ENCODE data around the gene OR2V1.
"Not testable (repeated sequence)": the region's sequence is repeated elsewhere in the genome, so short reads cannot be mapped to it uniquely, and the experiment has no call there.

The OR2V1 gene

DNA sequence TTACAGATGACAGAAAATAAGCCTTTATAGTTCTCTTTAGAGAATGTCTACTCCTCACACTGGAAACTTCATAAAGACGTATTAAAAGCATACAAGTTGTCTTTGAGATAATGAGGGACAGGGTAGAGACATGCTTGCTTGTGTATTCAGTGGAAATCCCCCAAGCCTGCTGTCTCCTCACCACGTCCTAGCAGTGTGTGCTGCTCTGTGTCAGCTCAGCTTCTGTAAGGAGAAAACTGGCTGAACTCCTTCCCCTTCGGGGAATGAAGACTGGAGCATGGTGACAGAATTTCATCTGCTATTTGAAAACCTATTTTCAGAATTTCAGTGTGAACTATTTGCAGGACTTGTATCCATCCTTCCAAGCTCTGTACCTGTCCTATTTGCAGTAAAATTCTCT lies 25.8 kb upstream of the OR2V1 start:
- TF ChIP-seq, protein P1, sequence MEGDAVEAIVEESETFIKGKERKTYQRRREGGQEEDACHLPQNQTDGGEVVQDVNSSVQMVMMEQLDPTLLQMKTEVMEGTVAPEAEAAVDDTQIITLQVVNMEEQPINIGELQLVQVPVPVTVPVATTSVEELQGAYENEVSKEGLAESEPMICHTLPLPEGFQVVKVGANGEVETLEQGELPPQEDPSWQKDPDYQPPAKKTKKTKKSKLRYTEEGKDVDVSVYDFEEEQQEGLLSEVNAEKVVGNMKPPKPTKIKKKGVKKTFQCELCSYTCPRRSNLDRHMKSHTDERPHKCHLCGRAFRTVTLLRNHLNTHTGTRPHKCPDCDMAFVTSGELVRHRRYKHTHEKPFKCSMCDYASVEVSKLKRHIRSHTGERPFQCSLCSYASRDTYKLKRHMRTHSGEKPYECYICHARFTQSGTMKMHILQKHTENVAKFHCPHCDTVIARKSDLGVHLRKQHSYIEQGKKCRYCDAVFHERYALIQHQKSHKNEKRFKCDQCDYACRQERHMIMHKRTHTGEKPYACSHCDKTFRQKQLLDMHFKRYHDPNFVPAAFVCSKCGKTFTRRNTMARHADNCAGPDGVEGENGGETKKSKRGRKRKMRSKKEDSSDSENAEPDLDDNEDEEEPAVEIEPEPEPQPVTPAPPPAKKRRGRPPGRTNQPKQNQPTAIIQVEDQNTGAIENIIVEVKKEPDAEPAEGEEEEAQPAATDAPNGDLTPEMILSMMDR (conservative IDR thresholded peaks at IDR 0.05; ENCODE audit: low read depth, low read length) = no peak
- no peak for DNase-seq (ENCODE audit: low read depth)
- H3K4me3 ChIP-seq (ENCODE audit: low read depth, low read length) = no peak overlapping the region

DNA sequence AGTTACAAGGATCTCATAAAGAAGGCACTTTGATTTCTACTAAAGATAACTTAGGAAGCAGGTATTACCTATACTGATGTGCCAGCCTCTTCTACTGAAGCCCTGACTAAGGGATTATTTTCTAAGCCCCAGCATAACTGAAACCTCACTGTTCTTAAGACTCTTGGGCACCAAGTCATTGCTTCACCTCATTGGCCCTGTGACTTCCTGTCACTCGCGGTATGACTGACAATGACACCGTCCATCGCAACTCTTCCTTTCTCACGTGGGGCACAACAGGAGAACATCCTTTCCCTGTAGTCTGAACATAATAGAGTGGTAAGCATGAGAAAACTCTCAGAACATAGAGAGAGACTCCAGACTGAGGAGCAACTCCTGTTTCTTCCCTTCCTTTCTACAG lies 22.8 kb upstream of the OR2V1 start:
- H3K4me3 ChIP-seq (ENCODE audit: low read depth, low read length) = no peak overlapping the region
- no peak for DNase-seq (ENCODE audit: low read depth)
- TF ChIP-seq, protein P1 (conservative IDR thresholded peaks at IDR 0.05; ENCODE audit: low read depth, low read length) = no peak

DNA sequence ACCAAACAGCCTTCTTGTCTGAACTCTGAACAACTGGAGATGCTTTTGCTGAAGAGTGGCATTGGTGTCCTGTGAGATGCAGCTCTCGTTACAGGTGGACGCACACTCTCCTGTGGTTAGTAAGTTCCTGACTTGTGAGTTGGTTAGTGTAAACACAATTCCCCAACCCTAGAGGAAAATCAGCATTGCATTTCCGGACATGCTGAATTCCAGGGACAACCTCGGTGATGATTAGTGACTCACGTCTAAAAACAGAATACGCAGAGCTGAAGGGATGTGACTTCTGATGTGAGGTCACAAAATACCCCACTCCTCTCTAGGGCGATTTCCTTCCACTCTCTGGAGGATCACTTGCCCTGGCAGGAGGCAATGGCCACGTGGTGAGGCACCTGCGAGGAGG lies 21.4 kb upstream of the OR2V1 start:
- no peak overlapping the region for H3K4me3 ChIP-seq (ENCODE audit: low read depth, low read length)
- TF ChIP-seq, protein P1 (conservative IDR thresholded peaks at IDR 0.05; ENCODE audit: low read depth, low read length) = no peak
- DNase-seq (ENCODE audit: low read depth) = no peak

DNA sequence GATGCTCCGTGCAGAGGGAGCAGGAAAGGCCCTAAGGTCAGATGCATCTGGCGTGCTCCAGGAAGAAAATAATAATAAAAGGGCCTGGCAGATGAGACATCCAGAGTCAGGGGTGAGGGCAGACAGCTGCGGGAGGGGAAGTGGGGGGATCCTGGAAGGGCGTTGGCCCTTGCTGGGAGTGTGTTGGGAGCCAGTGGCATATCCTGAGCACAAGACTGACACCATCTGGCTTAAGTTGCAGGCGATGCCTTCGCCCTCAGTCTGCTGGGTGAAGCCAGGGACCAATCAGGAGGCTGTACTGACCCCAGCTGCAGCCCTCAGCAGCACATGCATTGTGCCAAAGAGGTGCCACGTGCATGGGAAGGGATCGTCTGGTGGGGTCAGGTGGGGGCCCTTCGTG lies 20.2 kb upstream of the OR2V1 start:
- DNase-seq (ENCODE audit: low read depth) = no peak
- TF ChIP-seq, protein P1 (conservative IDR thresholded peaks at IDR 0.05; ENCODE audit: low read depth, low read length) = no peak
- no peak overlapping the region for H3K4me3 ChIP-seq (ENCODE audit: low read depth, low read length)

DNA sequence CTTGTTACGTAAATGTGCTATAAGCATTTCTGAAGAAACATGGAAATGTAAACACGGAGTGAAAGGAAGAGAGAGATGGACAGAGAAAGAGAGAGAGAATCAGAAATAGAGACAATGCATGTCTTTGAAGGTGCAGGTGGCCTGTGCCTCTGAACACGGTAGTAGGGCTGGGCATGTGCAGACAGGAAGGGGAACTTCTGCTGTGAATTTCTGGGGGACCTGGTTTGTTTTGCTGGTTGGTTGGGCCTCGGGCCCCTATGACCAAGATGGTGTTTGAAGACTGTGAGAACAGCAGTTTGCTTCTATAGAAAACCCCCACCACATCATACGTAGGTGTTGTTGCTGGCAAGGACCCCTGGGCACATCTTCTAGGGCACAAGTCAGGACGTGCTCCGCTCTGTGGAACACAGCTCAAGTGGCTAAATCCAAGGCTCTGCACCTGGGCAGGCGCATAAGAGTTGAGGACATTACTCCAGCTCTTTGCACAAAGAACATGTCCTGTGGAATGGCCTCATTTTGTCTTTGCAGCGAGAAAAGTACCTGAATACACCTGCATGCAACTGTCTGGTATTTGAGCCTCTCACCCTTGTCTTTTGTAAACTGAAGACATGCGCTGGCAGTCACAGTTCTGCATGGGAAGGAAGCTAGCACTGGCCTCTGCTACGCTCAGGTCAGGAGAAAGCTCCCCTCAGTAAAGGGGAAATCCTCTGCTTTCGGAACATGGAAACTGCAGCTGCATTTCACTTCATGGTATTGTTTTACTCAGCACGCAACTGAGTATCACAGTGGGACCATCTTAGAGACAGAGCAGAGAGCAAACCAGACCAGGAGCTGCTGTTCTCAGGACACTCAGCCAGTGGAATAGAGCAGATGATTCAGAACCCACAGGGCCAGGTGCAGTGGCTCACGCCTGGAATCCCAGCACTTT lies 19.1 kb upstream of the OR2V1 start:
- no peak overlapping the region for H3K4me3 ChIP-seq (ENCODE audit: low read depth, low read length)
- TF ChIP-seq, protein P1 (conservative IDR thresholded peaks at IDR 0.05; ENCODE audit: low read depth, low read length) = no peak
- DNase-seq (ENCODE audit: low read depth) = no peak

DNA sequence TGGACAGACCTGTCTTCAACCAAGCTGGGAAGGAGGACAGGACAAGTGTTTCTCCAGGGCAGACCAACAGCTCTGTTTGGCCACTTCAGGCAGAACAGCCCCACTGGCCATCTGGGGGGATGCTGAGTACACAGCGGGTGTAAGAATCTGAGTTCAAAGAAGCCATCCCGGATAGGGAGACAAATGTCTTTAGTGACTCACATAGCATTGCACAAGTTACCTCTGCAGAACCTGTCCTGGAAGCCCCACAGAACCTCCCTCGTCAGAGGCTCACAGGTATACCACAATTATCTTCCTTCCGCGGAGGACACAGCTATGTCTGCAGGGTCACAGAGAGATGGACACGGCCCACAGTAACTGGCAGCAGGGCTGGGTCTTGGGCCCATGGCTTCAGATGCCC lies 18.4 kb upstream of the OR2V1 start:
- H3K4me3 ChIP-seq (ENCODE audit: low read depth, low read length) = no peak overlapping the region
- TF ChIP-seq, protein P1 (conservative IDR thresholded peaks at IDR 0.05; ENCODE audit: low read depth, low read length) = no peak
- no peak for DNase-seq (ENCODE audit: low read depth)

DNA sequence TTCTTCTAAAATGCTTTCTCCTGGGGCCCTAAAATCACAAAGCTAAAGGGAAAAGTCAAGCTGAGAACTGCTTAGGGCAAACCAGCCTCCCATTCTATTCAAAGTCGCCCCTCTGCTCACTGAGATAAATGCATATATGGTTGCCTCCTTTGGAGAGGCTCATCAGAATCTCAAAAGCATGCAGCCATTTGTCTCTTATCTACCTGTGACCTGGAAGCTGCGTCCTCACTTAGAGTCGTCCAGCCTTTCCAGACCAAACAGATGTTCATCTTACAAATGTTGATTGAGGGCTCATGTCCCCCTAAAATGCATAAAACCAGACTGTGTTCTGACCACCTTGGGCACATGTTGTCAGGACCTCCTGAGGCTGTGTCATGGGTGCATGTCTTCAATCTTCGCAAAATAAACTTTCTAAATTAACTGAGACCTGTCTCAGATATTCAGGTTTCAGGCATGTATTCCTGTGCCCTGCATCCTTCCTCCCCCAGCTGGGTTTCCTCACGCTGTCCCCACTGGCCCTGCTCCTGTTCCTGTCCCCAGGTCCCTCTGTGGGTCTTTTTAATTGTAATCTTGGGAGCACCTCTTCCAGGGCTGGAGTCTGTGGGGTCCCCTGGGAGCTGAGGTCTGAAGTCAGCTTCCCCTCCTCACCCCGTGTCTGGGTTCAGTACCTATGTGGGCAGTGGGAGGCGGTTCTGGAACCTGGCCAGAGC lies 16.1 kb upstream of the OR2V1 start, which contains the start of gene OR2V2:
OR2V2 (plus strand) TSS at position 660 of the 710 bp plus-strand sequence. CDS start 7,357 bp downstream, outside the sequence.
- not testable (repeated sequence) for H3K4me3 ChIP-seq (ENCODE audit: low read depth, low read length); DNase-seq (ENCODE audit: low read depth)

Data from choroid plexus epithelial cell (primary cell).